Smooth muscle cell (in vitro differentiated cells): ENCODE data around the gene CACNA2D4. TPM values are rescaled to one million over a fixed set of nuclear protein-coding genes. Genes with fewer than 3 reads are reported as not detected.
A peak's percentile ranks its signal among the peaks of the same experiment; 100 is the strongest.
"Not testable (repeated sequence)": the region's sequence is repeated elsewhere in the genome, so short reads cannot be mapped to it uniquely, and the experiment has no call there.

Source experiments
- DNase-seq: peaks from one replicate; lab custom pipeline; 2025; ENCODE audit not compliant: unreplicated experiment; lab: John Stamatoyannopoulos, UW
- H2AFZ ChIP-seq: fragments of 200-600 bp; sonication (generic); 2 replicates; pipeline ENCODE4 v1.6.0; 2016; ENCODE audit warnings: antibody characterized with exemption, low read depth, mild to moderate bottlenecking
- H3F3A ChIP-seq: fragments of 200-600 bp; sonication (generic); 2 replicates; pipeline ENCODE4 v1.6.0; 2017; ENCODE audit warnings: antibody characterized with exemption, low read depth
- H3K27ac ChIP-seq: fragments of 200-600 bp; sonication (generic); 2 replicates; pipeline ENCODE4 v1.5.1; 2016; ENCODE audit warnings: low read depth, mild to moderate bottlenecking
- H3K27me3 ChIP-seq: fragments of 200-600 bp; sonication (generic); 2 replicates; pipeline ENCODE4 v1.6.1; 2016; ENCODE audit warnings: low read depth, mild to moderate bottlenecking
- H3K36me3 ChIP-seq: fragments of 200-600 bp; sonication (generic); 2 replicates; pipeline ENCODE4 v1.5.1; 2016; ENCODE audit warnings: low read depth
- H3K4me1 ChIP-seq: fragments of 200-600 bp; sonication (generic); 2 replicates; pipeline ENCODE4 v1.5.1; 2016; ENCODE audit warnings: low read depth
- H3K4me2 ChIP-seq: fragments of 200-600 bp; sonication (generic); 2 replicates; pipeline ENCODE4 v1.6.0; 2016; ENCODE audit warnings: mild to moderate bottlenecking
- H3K4me3 ChIP-seq: fragments of 200-600 bp; sonication (generic); 2 replicates; pipeline ENCODE4 v1.5.1; 2016; ENCODE audit warnings: mild to moderate bottlenecking
- H3K79me2 ChIP-seq: fragments of 200-600 bp; sonication (generic); 2 replicates; pipeline ENCODE4 v1.6.0; 2016; ENCODE audit warnings: low read depth, mild to moderate bottlenecking
- H3K9ac ChIP-seq: fragments of 200-600 bp; sonication (generic); 2 replicates; pipeline ENCODE4 v1.6.0; 2016; ENCODE audit warnings: low read depth
- H3K9me3 ChIP-seq: fragments of 200-600 bp; sonication (generic); replicated peaks from 2 replicates; pipeline ENCODE4 v1.5.1; 2016; ENCODE audit warnings: low read depth
- H4K20me1 ChIP-seq: fragments of 200-600 bp; sonication (generic); 2 replicates; pipeline ENCODE4 v1.6.0; 2016; ENCODE audit warnings: low read depth
- CTCF ChIP-seq: fragments of 200-600 bp; sonication (generic); IDR thresholded peaks from 2 replicates; pipeline ENCODE4 v1.5.1; 2017; ENCODE audit warnings: borderline replicate concordance, mild to moderate bottlenecking, antibody characterized with exemption; ENCODE audit not compliant: insufficient read depth, poor library complexity, severe bottlenecking
- WGBS: methylation state at CpG from one replicate; pipeline ENCODE4 v1.1.7; 2016; ENCODE audit warnings: low lambda C conversion rate; 5-methylcytosine and 5-hydroxymethylcytosine counted together
- polyA plus RNA-seq: library from polyadenylated mRNA; unstranded; fragments of >200 nt; fragmentation: Nextera tagmentation; extraction: Ambion mirVana; gene quantifications from 2 replicates; pipeline ENCODE4 v1.2.1, GENCODE V29; 2016
- total RNA-seq: library from RNA; depleted of rRNA; stranded (reverse); fragments of >200 nt; gene quantifications from 2 replicates; pipeline ENCODE4 v1.2.3, GENCODE V29; 2014

CACNA2D4 gene
- total and polyA plus RNA-seq, 2 experiments from 2014 or later = 0.98 TPM; not detected in 1

DNA sequence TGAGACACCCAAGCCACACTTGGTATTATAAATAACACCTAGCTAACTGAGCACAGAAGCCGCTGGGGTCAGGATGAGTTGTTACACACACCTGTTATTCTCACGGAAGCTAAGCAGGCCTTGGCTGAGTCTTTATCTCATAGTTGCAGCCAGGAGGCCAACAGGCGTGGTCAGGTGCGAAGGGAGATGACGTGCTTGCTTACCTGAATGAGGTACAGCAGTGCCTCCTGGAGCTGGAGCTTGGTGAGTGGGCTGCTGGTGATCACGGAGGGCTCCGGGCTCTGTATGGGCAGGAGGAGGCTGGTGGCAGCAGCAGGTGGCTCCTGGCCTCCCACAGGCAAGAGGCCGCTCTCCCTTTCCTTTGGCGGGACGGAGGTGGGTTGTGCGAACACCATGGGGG lies 30.4 kb upstream of the CACNA2D4 start:
- no peak overlapping the region for H3K27ac ChIP-seq
- TF ChIP-seq CTCF = no peak
- no peak for DNase-seq
- H3K79me2 ChIP-seq = peaks cover 3% of the 10 kb centered on the region
- H2AFZ ChIP-seq = no peak overlapping the region
- no peaks in the 10 kb centered on the region for H3K9me3 ChIP-seq
- 97% methylated on average over 11 of the region's 11 CpGs for WGBS
- peaks cover 34% of the 10 kb centered on the region for H4K20me1 ChIP-seq
- H3K4me3 ChIP-seq = no peak overlapping the region
- H3F3A ChIP-seq = peaks cover 19% of the 10 kb centered on the region
- no peak overlapping the region for H3K9ac ChIP-seq
- H3K4me1 ChIP-seq = no peaks in the 10 kb centered on the region
- H3K36me3 ChIP-seq = peaks cover 12% of the 10 kb centered on the region
- no peaks in the 10 kb centered on the region for H3K27me3 ChIP-seq
- H3K4me2 ChIP-seq = no peak overlapping the region

- no peak for DNase-seq
- 12% methylated on average over 1 of the region's 1 CpG for WGBS
- Histone ChIP-seq H2AFZ (no peak overlapping the region), H3F3A (peaks cover 19% of the 10 kb centered on the region), H3K4me3 (no peak overlapping the region), H3K9me3 (no peaks in the 10 kb centered on the region), H3K27ac (peak overlapping the region; percentile 84), H3K4me2 (peak overlapping the region; percentile 16), H3K9ac (no peak overlapping the region), H4K20me1 (peaks cover 49% of the 10 kb centered on the region), H3K4me1 (no peaks in the 10 kb centered on the region), H3K27me3 (no peaks in the 10 kb centered on the region), H3K36me3 (peaks cover 4% of the 10 kb centered on the region), H3K79me2 (peaks cover 3% of the 10 kb centered on the region)
- TF ChIP-seq CTCF = no peak
Observed at GRCh38 chr12:1947081-1947480, 28.6 kb upstream of the CACNA2D4 start.

GRCh38 chr12:1946296-1946695 lies 27.8 kb upstream of the CACNA2D4 start:
- Histone ChIP-seq H2AFZ (no peak overlapping the region), H3K79me2 (peaks cover 3% of the 10 kb centered on the region), H3K27ac (peak overlapping the region; percentile 9), H3K9ac (no peak overlapping the region), H3K9me3 (no peaks in the 10 kb centered on the region), H3K36me3 (peaks cover 4% of the 10 kb centered on the region), H4K20me1 (peaks cover 56% of the 10 kb centered on the region), H3K4me1 (no peaks in the 10 kb centered on the region), H3K4me2 (peak overlapping the region; percentile 18), H3K4me3 (no peak overlapping the region), H3F3A (peaks cover 19% of the 10 kb centered on the region), H3K27me3 (no peaks in the 10 kb centered on the region)
- DNase-seq = no peak
- TF ChIP-seq CTCF = no peak
- WGBS = 46% methylated on average over 3 of the region's 3 CpGs

DNA sequence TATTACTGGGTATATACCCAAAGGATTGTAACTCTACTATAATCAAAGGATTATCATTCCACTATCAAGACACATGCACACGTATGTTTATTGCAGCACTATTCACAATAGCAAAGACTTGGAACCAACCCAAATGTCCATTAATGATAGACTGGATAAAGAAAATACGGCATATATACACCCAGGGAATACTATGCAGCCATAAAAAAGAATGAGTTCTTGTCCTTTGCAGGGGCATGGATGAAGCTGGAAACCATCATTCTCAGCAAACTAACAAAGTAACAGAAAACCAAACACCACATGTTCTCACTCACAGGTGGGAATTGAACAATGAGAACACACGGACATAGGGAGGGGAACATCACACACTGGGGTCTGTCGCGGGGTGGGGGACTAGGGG lies 27.1 kb upstream of the CACNA2D4 start:
- WGBS = 97% methylated on average over 5 of the region's 5 CpGs
- H3K9ac ChIP-seq, H3K27ac ChIP-seq, H3K9me3 ChIP-seq, H3K4me1 ChIP-seq, H3K79me2 ChIP-seq, H3K4me3 ChIP-seq, H3K27me3 ChIP-seq, DNase-seq, H3K36me3 ChIP-seq, H3K4me2 ChIP-seq, H2AFZ ChIP-seq: not testable (repeated sequence)
- Histone ChIP-seq H4K20me1 (peaks cover 51% of the 10 kb centered on the region), H3F3A (peaks cover 19% of the 10 kb centered on the region)
